Mononuclear cell (primary cell): ENCODE measurements around the gene AQP7. TPM values are rescaled to one million over a fixed set of nuclear protein-coding genes. Genes with fewer than 3 reads are reported as not detected.
"Not testable (repeated sequence)": the region's sequence is repeated elsewhere in the genome, so short reads cannot be mapped to it uniquely, and the experiment has no call there.

ENCODE experiments used
- H3K27me3 ChIP-seq: 2 replicates; pipeline ENCODE4 v1.6.0; 2011; ENCODE audit warnings: low read length, control low read depth; ENCODE audit not compliant: insufficient read depth
- H3K4me1 ChIP-seq: 2 replicates; pipeline ENCODE4 v1.5.1; 2011; ENCODE audit warnings: mild to moderate bottlenecking, low read length, control low read depth; ENCODE audit not compliant: insufficient read depth
- H3K4me3 ChIP-seq: 2 replicates; pipeline ENCODE4 v1.5.1; 2011; ENCODE audit warnings: mild to moderate bottlenecking, low read length, moderate library complexity
- H3K9me3 ChIP-seq: 2 replicates; pipeline ENCODE4 v1.5.1; 2011; ENCODE audit warnings: low read depth, mild to moderate bottlenecking, control low read depth, low read length
- total RNA-seq: library from RNA; depleted of rRNA; stranded (reverse); fragments of >200 nt; gene quantifications from one replicate; pipeline ENCODE4 v1.2.3, GENCODE V29; 2012

The AQP7 gene
- 0.21 TPM for total RNA-seq

DNA sequence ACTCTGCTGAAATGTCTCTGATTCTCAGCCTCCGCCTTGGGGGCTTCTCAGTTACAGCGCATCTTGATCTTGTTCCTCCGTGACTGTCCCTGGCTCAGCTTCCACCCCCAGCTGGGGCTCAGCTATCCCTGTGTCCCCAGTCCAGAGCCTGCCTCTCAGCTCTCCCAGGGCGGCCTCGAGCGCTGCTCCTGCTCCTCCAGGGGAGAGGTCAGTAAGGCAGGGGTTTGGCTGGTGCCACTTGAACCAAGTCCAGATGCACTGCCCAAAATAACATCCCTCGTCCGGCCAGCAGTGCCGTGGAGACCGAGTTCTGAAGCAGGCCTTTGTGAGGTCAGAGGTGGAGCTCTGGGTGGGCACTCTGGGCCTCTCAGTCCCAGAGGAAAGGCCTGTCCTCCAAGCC is at the start of gene AQP7:
Gene AQP7, minus strand, starts transcription at position 198 of the 400 bp plus-strand sequence. CDS start 1,306 bp downstream, outside the sequence.
- not testable (repeated sequence) for H3K4me3 ChIP-seq, H3K4me1 ChIP-seq, H3K27me3 ChIP-seq, H3K9me3 ChIP-seq

DNA sequence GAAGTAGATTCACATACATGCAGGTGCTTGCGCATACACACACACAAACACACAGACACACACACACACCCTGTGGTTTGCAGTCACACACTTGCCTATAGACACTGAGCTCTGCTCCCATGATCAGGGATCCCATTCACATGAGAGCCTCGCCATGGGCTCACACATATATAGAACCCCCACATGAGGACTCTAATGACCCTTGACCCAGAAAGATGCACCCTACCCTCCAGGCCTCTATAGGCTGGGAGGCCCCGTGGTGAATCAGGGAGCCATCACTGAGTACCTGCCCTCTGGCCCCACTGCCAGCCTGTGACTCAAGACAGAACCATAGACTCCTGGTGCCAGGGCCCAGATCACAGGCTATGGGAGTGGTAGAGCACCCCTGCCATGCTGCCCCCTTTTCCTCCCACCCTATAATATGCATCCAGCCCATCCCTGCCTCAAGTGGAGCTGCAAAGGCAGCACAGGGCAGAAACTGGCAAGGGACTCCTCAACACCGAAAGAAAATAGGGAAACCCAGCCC is 48.3 kb upstream of the AQP7 start:
- peaks cover 2% of the 10 kb centered on the region for H3K27me3 ChIP-seq
- peaks cover 44% of the 10 kb centered on the region for H3K4me1 ChIP-seq
- no peak overlapping the region for H3K4me3 ChIP-seq
- H3K9me3 ChIP-seq, result no peaks in the 10 kb centered on the region

DNA sequence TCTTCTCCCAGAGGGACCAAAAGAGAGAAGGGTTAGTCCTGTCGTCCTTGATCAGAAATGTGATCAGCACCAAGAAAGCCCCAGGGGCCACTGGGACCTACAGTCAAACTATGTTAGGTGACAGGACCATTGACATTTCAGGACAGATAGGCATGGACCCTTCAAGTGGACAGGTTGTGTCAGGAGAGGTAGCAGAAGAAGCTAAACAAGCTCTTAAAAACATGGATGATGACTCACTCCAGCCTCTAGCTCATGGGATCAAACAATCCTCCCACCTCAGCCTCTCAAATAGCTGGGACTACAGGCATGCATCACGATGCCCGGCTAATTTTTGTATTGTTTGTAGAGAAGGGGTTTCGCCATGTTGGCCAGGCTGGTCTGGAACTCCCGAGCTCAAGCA is 47.3 kb upstream of the AQP7 start:
- peaks cover 2% of the 10 kb centered on the region for H3K27me3 ChIP-seq
- no peak overlapping the region for H3K4me3 ChIP-seq
- H3K4me1 ChIP-seq, result peaks cover 48% of the 10 kb centered on the region
- H3K9me3 ChIP-seq, result no peaks in the 10 kb centered on the region

DNA sequence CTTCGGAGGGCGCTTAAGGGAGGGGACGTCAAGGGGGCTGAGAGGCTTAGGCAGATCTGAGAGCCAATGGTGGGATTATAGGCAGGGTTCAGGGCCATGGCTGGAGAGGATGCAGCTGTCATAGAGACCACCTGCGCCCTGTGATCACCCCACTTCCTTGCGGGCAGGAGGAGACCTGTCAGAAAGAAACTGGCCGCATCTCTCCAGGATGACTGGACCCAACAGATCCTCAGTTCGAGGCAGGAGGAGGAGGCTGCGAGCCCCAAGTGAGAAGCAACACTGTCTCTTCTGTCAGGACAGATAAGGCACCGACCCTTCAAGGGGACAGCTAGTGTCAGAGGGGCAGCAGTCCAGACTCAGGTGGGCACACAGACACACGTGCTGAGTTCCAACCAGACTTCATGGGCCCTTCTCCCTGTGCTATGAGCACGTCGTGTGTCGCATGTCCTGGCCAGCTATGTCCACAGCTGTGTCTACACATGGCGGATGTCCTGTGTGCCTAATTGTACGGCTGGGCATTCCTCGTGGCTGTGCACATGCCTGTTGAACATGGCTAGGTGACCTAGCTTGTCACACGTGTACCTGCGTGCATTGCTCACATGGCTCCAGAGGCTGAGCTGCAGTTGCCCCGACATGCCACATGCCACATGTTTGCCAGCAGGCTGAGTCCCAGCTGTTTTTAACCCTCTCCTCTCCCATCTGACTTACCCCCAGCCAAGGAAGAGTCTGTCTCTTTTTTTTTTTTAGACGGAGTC is 45.6 kb upstream of the AQP7 start:
- Histone ChIP-seq H3K27me3 (peaks cover 2% of the 10 kb centered on the region), H3K4me1 (peaks cover 35% of the 10 kb centered on the region), H3K9me3 (no peaks in the 10 kb centered on the region), H3K4me3 (peak overlapping the region; percentile 45)

DNA sequence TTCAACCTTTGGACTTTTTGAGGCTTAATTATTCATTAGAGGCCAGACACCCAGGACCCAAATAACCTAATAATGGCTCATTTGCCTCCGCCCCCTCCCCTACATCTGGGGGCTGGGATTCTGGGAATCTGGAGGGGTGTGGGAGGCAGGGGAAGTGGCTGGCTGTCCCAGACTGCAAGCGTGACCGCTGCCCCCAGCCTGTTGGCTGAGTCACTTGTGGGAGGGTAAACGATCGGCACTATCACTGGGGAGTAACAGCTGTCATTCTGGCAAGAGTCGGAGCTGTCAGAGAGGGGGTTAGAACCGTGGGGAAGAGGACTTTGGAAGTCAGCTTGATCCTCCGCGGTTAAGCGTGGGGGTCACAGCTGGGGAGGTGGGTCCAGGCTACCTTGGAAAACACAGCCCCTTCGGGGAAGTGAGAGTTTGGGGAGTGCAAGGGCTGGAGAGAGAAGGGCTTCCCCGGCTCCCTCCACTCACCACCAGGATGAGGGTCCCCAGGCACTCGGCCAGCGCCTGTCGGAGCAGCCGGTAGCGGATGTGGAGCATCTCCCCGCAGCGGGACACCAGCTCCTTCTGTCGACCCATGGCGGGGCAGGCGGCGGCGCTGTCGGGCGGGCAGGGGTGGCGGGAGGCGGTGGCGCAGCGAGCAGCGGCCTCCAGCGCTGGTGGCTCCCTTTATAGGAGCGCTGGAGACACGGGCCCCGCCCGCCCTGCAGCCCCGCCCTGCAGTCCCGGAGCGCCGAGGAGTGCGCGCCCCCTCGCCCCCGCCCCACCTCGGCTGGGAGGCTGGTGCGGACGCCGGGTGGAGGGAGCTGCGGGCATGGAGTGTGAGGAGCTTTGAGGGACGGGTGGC is 44.8 kb upstream of the AQP7 start, which contains the start of gene AQP3:
Gene AQP3, minus strand, starts transcription at position 648 of the 853 bp plus-strand sequence. Its CDS starts 63 bp downstream, at position 585.
- H3K4me1 ChIP-seq, result peaks cover 34% of the 10 kb centered on the region
- H3K9me3 ChIP-seq, result no peaks in the 10 kb centered on the region
- peaks cover 2% of the 10 kb centered on the region for H3K27me3 ChIP-seq
- peak within 1 kb of the TSS; percentile 45 for H3K4me3 ChIP-seq

DNA sequence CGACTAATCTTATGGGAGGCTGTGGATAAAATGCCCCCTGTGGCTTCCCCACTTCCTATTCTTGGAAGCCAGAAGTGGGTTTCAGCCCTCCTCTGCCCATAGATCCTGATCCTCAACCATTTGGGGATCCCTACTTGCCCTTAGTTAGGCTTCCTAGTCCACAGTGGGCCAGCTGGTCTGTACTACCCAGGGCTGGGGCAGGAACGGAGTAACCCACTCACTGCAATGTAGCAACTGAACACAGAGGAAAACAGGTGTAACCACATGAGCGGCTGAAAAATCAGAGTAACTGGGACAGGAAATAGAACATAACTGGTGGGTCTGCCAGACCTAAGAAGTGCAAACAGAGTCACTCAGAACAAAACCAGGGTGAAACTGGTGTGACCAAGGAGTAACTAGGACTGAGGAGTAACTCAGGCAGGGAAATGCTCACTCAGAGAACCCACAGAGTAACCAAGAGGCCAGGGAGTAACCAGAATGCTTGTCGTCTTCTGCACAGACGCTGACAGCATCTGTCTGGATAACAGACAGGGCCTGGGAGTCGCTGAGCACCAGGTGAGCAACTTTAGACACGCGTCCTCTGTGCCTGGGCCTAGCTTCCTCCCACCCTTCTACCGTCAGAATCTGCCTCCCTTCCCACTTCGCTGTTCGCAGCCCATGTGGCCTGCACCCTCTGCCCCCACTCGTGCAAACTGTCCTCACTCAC is 44.0 kb upstream of the AQP7 start:
- Histone ChIP-seq H3K4me3 (peak overlapping the region; percentile 45), H3K9me3 (no peaks in the 10 kb centered on the region), H3K27me3 (peaks cover 2% of the 10 kb centered on the region), H3K4me1 (peaks cover 34% of the 10 kb centered on the region)

DNA sequence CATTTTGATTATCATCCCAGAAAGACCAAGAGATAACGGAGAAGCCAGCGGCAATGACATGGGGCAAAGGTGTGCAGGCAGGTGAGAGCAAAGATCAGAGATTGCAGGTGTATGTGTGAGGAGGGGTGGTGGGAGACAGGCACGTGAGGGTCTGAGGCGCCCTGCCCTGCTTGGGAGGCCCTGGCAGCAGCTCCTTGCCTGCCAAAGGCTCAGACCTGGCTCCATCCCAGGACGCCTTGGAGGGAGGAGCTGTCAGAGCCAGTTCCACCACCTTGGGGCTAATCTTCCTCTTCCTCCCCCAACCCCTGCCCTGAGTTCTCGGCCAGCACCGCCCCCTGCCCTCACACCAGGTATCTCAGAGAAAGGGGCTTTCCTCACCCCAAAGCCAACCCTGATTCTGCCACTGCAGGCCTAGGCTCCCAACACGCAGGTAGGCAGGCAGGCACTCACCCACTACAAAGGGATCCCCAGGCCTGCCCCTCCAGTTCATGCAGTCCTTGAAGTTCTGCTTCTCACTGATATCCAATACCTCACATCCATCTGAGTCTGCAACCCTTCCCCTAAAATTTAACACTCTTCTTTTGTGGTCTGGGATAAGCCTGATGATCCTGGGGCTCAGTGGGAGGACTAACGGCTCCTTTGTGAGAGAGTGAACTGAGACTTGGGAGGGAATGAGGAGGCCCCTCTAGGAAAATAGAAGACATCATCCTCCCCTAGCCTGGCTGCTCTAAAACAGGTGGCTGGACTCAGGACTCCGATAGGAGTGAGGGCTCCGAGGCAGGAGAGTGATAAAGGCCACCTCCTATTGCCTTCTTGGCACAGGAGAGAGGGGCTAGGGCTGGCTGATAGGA is 43.2 kb upstream of the AQP7 start:
- Histone ChIP-seq H3K9me3 (no peaks in the 10 kb centered on the region), H3K4me3 (peak overlapping the region; percentile 45), H3K4me1 (peaks cover 34% of the 10 kb centered on the region), H3K27me3 (peaks cover 2% of the 10 kb centered on the region)

DNA sequence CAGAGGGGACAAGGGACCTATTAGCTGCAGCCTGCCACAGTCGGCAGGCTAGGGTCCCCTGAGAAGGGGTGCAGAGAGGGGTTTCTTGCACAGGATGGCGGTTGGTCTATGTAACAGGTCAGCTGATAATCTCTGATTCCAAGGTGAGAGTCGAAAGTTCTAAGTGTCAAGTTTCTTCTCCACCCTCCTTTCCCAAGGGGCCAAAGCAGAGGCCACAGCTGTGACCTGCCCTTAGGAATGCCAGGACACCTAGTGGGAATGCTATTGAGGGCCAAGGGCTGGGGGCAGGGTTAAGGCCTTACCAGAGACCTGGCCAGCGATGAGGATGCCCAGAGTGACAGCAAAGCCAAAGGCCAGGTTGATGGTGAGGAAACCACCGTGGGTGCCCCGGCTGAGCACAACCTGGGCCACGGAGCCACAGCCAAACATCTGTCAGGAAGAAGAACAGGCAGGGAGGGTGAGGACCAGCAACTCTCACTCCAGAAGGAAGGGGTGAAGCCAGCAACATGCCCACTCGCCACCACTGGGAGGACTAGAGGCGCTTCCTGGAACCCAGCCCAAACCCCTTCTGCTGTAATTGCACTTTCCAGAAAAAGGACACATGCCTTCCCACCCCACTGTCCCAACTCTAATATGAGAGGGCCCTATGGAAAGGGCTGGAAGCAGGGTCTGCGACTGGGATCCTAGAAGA is 41.2 kb upstream of the AQP7 start:
- Histone ChIP-seq H3K9me3 (no peaks in the 10 kb centered on the region), H3K4me1 (peaks cover 34% of the 10 kb centered on the region), H3K27me3 (peaks cover 2% of the 10 kb centered on the region), H3K4me3 (no peak overlapping the region)

DNA sequence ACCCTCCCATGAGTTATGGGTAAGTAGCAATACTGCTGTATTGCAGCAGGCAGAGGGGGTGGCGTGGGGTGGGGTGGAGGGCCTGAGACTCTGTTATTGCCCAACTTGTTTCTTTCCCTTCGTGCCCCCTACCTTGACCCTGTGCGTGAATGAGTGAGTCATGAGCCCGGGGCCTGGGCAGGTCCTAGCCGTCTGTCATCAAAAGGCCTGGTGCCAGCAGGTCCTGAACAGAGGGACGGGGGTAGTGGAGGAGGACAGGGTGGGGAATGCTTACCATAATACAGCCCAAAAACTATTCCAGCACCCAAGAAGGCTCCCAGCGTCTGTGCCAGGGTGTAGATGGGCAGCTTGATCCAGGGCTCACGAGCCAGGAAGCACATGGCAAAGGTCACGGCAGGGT is 40.7 kb upstream of the AQP7 start:
- H3K27me3 ChIP-seq, result peaks cover 2% of the 10 kb centered on the region
- H3K4me1 ChIP-seq, result peaks cover 30% of the 10 kb centered on the region
- no peaks in the 10 kb centered on the region for H3K9me3 ChIP-seq
- no peak overlapping the region for H3K4me3 ChIP-seq

DNA sequence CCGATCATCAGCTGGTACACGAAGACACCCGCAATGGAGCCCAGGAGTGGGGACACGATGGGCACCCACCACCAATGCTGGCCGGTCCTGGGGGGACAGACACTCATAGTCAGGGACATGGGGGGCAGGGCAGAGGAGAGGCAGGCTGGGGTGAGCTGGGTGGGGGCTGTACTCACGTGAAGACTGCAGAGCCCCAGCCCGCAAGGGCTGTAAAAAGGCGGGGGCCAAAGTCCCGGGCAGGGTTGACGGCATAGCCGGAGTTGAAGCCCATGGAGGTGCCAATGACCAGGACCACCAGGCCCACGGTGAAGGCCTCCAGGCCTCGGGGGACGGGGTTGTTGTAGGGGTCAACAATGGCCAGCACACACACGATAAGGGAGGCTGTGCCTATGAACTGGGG is 39.8 kb upstream of the AQP7 start:
- Histone ChIP-seq H3K4me1 (peaks cover 23% of the 10 kb centered on the region), H3K9me3 (no peaks in the 10 kb centered on the region), H3K4me3 (no peak overlapping the region), H3K27me3 (no peaks in the 10 kb centered on the region)

DNA sequence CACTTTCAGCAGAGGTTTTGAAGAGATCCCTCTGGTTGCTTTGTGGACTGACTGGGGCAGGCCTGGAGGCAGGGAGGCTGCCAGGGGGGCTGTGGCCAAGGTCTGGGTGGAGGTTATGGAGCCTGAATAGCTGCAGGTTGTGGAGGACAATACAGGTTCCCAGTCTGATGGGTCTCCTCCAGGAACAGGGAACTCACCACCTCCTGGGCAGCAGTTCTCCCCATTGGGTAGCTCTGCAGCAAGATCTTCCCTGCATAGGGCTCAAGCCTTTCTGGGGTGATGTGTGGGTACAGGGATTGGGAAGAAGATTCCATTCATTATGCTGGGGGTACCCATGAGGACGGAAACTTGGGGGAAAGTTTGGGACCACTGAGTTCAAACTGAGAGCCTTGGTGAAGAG is 38.2 kb upstream of the AQP7 start:
- H3K27me3 ChIP-seq, result no peaks in the 10 kb centered on the region
- peaks cover 9% of the 10 kb centered on the region for H3K4me1 ChIP-seq
- H3K9me3 ChIP-seq, result no peaks in the 10 kb centered on the region

DNA sequence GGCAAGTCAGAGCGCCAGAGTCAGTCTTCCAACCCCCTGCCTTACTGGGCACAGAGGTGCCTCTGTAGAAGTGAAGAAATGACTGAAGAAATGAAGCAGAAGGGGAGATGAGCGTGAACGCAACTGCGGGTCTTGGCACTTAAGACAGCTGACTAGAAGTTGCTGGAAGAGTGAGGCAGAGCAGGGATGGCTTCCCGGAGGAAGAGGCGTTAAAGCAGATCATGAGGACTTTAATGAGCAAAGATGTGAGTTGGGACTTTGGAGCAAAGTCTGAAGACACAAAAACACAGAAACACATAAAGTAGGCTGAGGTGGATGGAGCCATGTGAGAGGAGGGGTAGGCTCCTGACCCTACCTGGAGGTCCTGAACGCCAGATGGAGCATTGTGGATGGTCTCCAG is 37.8 kb upstream of the AQP7 start:
- Histone ChIP-seq H3K27me3 (no peaks in the 10 kb centered on the region), H3K4me3 (no peak overlapping the region), H3K4me1 (peaks cover 5% of the 10 kb centered on the region), H3K9me3 (no peaks in the 10 kb centered on the region)

More for the DNA sequence above, 38.2 kb upstream of the AQP7 start:
- H3K4me3 ChIP-seq, result no peak overlapping the region

DNA sequence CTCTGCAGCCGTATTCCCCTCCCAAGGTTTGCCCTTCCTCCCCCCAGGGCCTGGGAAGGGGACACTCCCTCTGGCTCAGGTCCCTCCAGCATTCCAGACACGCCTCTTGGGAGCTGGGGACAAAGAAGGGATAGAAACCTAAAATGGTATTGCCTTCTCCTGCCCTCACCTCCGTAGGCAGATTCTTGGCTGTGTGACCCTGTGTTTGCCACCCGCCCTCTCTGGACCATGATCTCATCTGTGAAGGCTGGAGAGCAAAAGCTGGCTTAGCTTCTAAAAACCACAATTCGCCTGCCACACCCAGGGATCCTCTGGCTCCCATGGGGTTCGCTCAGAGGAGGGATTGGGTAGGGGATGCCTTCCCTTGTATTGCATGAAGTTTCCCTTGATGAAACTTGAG is 37.4 kb upstream of the AQP7 start:
- peaks cover 2% of the 10 kb centered on the region for H3K4me1 ChIP-seq
- no peaks in the 10 kb centered on the region for H3K27me3 ChIP-seq
- H3K4me3 ChIP-seq, result no peak overlapping the region
- H3K9me3 ChIP-seq, result no peaks in the 10 kb centered on the region
